Panc1 (cell line): ENCODE results near the gene KAZALD1. TPM values are rescaled to one million over a fixed set of nuclear protein-coding genes. Genes with fewer than 3 reads are reported as not detected.

Experiments used
- ATAC-seq: fragments of 200-7000 bp; cut with Tn5 transposase; 2 replicates; pipeline ENCODE4 v1.9.1; 2020; ENCODE audit warnings: mild to moderate bottlenecking, moderate library complexity
- BruUV-seq: library from RNA; stranded (reverse); fragments of 400-500 nt; replicated peaks from 2 replicates; lab custom pipeline; 2021; lab: Mats Ljungman, UMichigan
- CTCF ChIA-PET: fragments of 300-600 bp; sonication (Branson Sonifier 250); formaldehyde crosslinking; loops from one replicate; lab custom pipeline; 2022; ENCODE audit warnings: antibody characterized with exemption; lab: Charles Lee
- POLR2A ChIA-PET: fragments of 300-600 bp; sonication (Branson Sonifier 250); formaldehyde crosslinking; loops from one replicate; lab custom pipeline; 2022; ENCODE audit warnings: antibody characterized with exemption; lab: Charles Lee
- DNase-seq: peaks from one replicate; pipeline ENCODE4 v3.0.0-alpha.2; 2010; ENCODE audit warnings: low read depth, low spot score
- H3K27ac ChIP-seq: 2 replicates; pipeline ENCODE4 v1.5.1; 2011; ENCODE audit warnings: mild to moderate bottlenecking, low read length, inconsistent platforms
- H3K27me3 ChIP-seq: fragments of 200-500 bp; sonication (Bioruptor generic); 2 replicates; pipeline ENCODE4 v1.6.0; 2014; ENCODE audit warnings: low read length, inconsistent platforms; ENCODE audit not compliant: control insufficient read depth, insufficient read depth
- H3K36me3 ChIP-seq: fragments of 200-500 bp; sonication (Bioruptor generic); 2 replicates; pipeline ENCODE4 v1.5.1; 2014; ENCODE audit warnings: inconsistent platforms, mild to moderate bottlenecking, low read length, moderate library complexity; ENCODE audit not compliant: control insufficient read depth, insufficient read depth
- H3K4me1 ChIP-seq: 2 replicates; pipeline ENCODE4 v1.5.1; 2011; ENCODE audit warnings: inconsistent platforms, mild to moderate bottlenecking, low read length, moderate library complexity; ENCODE audit not compliant: control insufficient read depth, insufficient read depth
- H3K4me3 ChIP-seq, 2 experiments: 2 replicates each; pipeline ENCODE4 v1.5.1; 2011 to 2012; ENCODE audit warnings: low read depth in 2 of 2, low read length in 2 of 2, mild to moderate bottlenecking in 2 of 2, inconsistent platforms in 1 of 2, moderate library complexity in 1 of 2
- H3K9me3 ChIP-seq: fragments of 200-500 bp; sonication (Bioruptor generic); 2 replicates; pipeline ENCODE4 v1.5.1; 2014; ENCODE audit warnings: low read depth, mild to moderate bottlenecking, inconsistent platforms, low read length, moderate library complexity; ENCODE audit not compliant: control insufficient read depth, insufficient read depth
- CTCF ChIP-seq: fragments of 450-650 bp; IDR thresholded peaks from 2 replicates; pipeline ENCODE4 v1.5.1; 2017; ENCODE audit warnings: mild to moderate bottlenecking
- POLR2AphosphoS5 ChIP-seq: IDR thresholded peaks from 2 replicates; pipeline ENCODE4 v1.6.1; 2012; ENCODE audit warnings: mild to moderate bottlenecking, low read depth, low read length, moderate library complexity
- REST ChIP-seq, 2 experiments: IDR thresholded peaks; 2 replicates each; pipeline ENCODE4 v1.6.1; 2011 to 2012; ENCODE audit warnings: low read depth in 2 of 2, control low read depth in 1 of 2, low read length in 1 of 2, mild to moderate bottlenecking in 1 of 2, moderate library complexity in 1 of 2; ENCODE audit not compliant: insufficient read depth in 1 of 2
- SIN3A ChIP-seq: IDR thresholded peaks from 2 replicates; pipeline ENCODE4 v1.6.1; 2012; ENCODE audit warnings: low read depth, mild to moderate bottlenecking, low read length, moderate library complexity, borderline replicate concordance; ENCODE audit not compliant: insufficient read depth
- TCF7L2 ChIP-seq: IDR thresholded peaks from 2 replicates; pipeline ENCODE4 v1.6.1; 2011; ENCODE audit warnings: mild to moderate bottlenecking, low read depth, low read length, inconsistent platforms
- in situ Hi-C: cut with HindIII; loops from 2 replicates; pipeline ENCODE4 v1.10.0; 2016; ENCODE audit warnings: low sequenced_read_pairs, low pct_unique_long_range_greater_than_20kb
- intact Hi-C: fragments of 100-400 bp; cut with micrococcal nuclease; formaldehyde crosslinking; loops from one replicate; pipeline ENCODE4 v1.10.0; 2022; ENCODE audit not compliant: unreplicated experiment
- total RNA-seq: library from RNA; stranded (reverse); gene quantifications from one replicate; pipeline ENCODE4 v1.2.1, GENCODE V29; 2021; ENCODE audit not compliant: unreplicated experiment

KAZALD1 gene
- total RNA-seq, 1 experiment from 2014 or later = 21.2 TPM

GRCh38 chr10:101031128-101031795 is 30.5 kb upstream of the KAZALD1 start, which contains the start of the genes PDZD7 and SFXN3:
PDZD7 (minus strand) TSS chr10:101031129; CDS start chr10:101030219, 910 bp downstream.
SFXN3 (plus strand) TSS chr10:101031234; CDS start chr10:101034695, 3,461 bp downstream.
- intact Hi-C loops = no loop called here
- Histone ChIP-seq H3K27ac (no peak within 1 kb of the TSS; the same call in 1 of the 2 replicates), H3K4me1 (peaks cover 20% of the 10 kb centered on the region), H3K27me3 (no peaks in the 10 kb centered on the region), H3K36me3 (no peaks in the 10 kb centered on the region; the same call in 1 of the 2 replicates), H3K9me3 (no peaks in the 10 kb centered on the region), H3K4me3 (peak within 1 kb of the TSS; percentile 69 to 94)
- in situ Hi-C loops = no loop called here
- DNase-seq (no peak), ATAC-seq (peak; percentile 93)
- no TSS peak for BruUV-seq
- ChIA-PET CTCF (interaction anchor here (0.6 to 3.1 kb wide), 11 partner anchors 10 to 470 kb away, joined by 3 to 22 read pairs (median 6); no protein-coding TSS in a partner anchor), POLR2A (interaction anchor here (0.6 to 1.2 kb wide), 4 partner anchors 11 to 712 kb away, joined by 3 to 7 read pairs (median 5); no protein-coding TSS in a partner anchor)
- no peak for TF ChIP-seq CTCF
- no peak; the same call in 1 of the 2 replicates for TF ChIP-seq TCF7L2
- TF ChIP-seq SIN3A = no peak
- no peak for TF ChIP-seq POLR2AphosphoS5
- TF ChIP-seq REST (IDR thresholded peaks at IDR 0.05; ENCODE audit: insufficient read depth in 1 of 2, low read depth in 2 of 2, low read length in 1 of 2) = 0 out of 4 replicates have a peak, but pooled peaks of 1 of the 2 experiments have one; percentile 39

GRCh38 chr10:101031796-101032636 is 29.8 kb upstream of the KAZALD1 start:
- ChIA-PET CTCF (interaction anchor here (0.9 to 3.1 kb wide), 6 partner anchors 9 to 110 kb away, joined by 3 to 22 read pairs (median 6); no protein-coding TSS in a partner anchor), POLR2A (interaction anchor here (1.2 kb wide), 1 partner anchor 11 kb away, joined by 3 read pairs; no protein-coding TSS in a partner anchor)
- Histone ChIP-seq H3K27me3 (no peaks in the 10 kb centered on the region), H3K27ac (no peak overlapping the region; the same call in 1 of the 2 replicates), H3K4me1 (peaks cover 20% of the 10 kb centered on the region), H3K36me3 (no peaks in the 10 kb centered on the region; the same call in 1 of the 2 replicates), H3K4me3 (peak overlapping the region; percentile 69 to 94), H3K9me3 (no peaks in the 10 kb centered on the region)
- intact Hi-C loops = no loop called here
- no peak for TF ChIP-seq TCF7L2
- TF ChIP-seq SIN3A = 0 out of 2 replicates have a peak, but pooled peaks have one; percentile 35
- BruUV-seq = no TSS peak
- ATAC-seq = peak; percentile 49
- in situ Hi-C loops = no loop called here
- DNase-seq = no peak
